ENCODE measurements around the gene PCSK2.

DNA sequence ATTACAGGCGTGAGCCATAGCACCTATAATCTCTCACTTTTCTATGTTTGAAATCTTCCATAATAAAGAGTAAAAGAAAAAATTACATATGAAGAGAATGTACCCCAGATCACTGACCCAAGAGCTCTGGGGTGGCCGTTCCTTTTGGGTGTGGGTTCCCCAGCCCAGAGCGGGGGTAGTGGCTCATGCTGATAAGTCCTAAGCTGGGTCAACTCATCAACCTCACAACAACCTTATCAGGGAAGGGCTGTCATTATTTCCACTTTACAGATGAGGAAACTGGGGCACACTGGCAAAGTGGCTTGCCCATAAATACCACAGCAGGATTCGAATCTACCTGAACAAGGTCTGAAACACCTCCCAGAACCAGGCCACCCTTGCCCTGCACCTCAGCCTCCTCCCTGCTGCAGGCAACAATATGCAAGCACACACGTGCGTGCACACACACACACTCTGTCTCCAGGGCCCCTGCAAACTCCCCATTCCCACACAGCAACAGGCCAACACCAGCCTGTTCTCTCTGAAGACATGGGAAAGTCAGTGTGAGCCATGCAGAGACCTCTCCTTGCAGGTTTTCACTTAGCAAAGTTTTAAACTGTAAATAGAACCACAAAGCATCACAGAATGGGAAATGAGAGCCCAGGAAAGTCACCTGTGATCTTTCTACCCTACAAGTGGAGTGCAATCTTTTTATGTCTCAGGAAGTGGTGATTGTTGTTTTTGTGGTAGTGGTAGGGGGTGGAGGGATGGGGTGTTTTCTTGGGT, 276.6 kb downstream of the PCSK2 start:
- TF ChIP-seq, protein P1, sequence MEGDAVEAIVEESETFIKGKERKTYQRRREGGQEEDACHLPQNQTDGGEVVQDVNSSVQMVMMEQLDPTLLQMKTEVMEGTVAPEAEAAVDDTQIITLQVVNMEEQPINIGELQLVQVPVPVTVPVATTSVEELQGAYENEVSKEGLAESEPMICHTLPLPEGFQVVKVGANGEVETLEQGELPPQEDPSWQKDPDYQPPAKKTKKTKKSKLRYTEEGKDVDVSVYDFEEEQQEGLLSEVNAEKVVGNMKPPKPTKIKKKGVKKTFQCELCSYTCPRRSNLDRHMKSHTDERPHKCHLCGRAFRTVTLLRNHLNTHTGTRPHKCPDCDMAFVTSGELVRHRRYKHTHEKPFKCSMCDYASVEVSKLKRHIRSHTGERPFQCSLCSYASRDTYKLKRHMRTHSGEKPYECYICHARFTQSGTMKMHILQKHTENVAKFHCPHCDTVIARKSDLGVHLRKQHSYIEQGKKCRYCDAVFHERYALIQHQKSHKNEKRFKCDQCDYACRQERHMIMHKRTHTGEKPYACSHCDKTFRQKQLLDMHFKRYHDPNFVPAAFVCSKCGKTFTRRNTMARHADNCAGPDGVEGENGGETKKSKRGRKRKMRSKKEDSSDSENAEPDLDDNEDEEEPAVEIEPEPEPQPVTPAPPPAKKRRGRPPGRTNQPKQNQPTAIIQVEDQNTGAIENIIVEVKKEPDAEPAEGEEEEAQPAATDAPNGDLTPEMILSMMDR (IDR thresholded peaks at IDR 0.05 in 4 of 5, conservative IDR thresholded peaks at IDR 0.05 in 1 of 5), result no peak
- no peak for TF ChIP-seq POLR2A (IDR thresholded peaks at IDR 0.05)
